Activated naive CD4-positive, alpha-beta T cell treated with anti-CD3 and anti-CD28 coated beads, Interleukin-2, amount 50 U/mL, for 24 hours (primary cell): Measurements from ENCODE around the gene RNF133.

ENCODE experiments used
- H3K27ac Mint-ChIP-seq: one replicate; pipeline ENCODE4 v1.8.0; 2021; ENCODE audit warnings: mild to moderate bottlenecking, mixed read lengths
- H3K27me3 Mint-ChIP-seq: one replicate; pipeline ENCODE4 v1.8.0; 2021; ENCODE audit warnings: mixed read lengths
- H3K36me3 Mint-ChIP-seq: one replicate; pipeline ENCODE4 v1.8.0; 2021; ENCODE audit warnings: mixed read lengths
- H3K4me1 Mint-ChIP-seq: one replicate; pipeline ENCODE4 v1.8.0; 2021; ENCODE audit warnings: mixed read lengths
- H3K4me3 Mint-ChIP-seq: one replicate; pipeline ENCODE4 v1.8.0; 2021; ENCODE audit warnings: mild to moderate bottlenecking, mixed read lengths
- H3K9me3 Mint-ChIP-seq: one replicate; pipeline ENCODE4 v1.8.0; 2021; ENCODE audit warnings: mixed read lengths

Gene RNF133, protein sequence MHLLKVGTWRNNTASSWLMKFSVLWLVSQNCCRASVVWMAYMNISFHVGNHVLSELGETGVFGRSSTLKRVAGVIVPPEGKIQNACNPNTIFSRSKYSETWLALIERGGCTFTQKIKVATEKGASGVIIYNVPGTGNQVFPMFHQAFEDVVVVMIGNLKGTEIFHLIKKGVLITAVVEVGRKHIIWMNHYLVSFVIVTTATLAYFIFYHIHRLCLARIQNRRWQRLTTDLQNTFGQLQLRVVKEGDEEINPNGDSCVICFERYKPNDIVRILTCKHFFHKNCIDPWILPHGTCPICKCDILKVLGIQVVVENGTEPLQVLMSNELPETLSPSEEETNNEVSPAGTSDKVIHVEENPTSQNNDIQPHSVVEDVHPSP

DNA sequence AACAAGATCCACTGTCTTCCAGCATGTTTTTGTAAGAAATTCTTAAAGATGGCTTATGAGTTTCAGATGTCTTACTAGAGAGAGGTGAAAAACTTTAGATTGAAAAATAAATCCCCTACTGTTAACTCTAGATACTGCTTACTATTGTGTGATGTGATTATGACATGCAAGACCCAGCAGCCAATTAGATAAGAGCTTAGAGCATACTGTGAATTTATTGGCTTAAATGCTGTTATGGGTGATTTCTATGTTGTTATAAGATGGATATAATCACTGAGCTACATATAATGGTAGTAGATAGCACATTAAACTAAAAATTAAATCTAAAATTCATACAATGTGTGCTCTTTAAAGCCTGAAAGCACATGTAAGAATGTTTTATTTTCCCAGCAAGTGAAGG is at the start of gene RNF133:
TSS of gene RNF133 (minus strand) at position 101 of the 400 bp plus-strand sequence. CDS start 199 bp downstream, outside the sequence.
- Mint-ChIP-seq H3K27me3 (no peaks in the 10 kb centered on the region), H3K9me3 (no peaks in the 10 kb centered on the region), H3K27ac (no peak within 1 kb of the TSS), H3K36me3 (no peaks in the 10 kb centered on the region), H3K4me1 (no peaks in the 10 kb centered on the region), H3K4me3 (no peak within 1 kb of the TSS)

DNA sequence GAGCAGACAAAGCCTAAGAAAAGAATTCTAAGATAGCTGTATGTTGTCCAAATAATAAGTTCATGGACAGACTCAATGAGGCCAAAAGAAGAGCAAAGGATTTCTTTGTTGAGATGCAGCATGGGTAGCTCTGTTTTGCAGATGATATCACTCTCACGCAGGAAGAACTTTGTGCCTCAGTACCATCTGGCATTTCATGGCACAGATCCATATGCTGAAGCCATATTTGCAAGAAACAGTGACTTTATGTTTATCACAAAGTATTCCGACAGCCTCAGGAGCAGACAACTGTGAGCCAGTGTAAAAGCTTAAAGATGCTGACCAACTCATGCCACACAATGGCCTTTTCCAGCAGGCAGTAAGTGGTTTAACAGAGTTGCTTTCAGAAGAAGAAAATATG is 49.3 kb upstream of the RNF133 start:
- no peaks in the 10 kb centered on the region for H3K27me3 Mint-ChIP-seq
- H3K4me3 Mint-ChIP-seq = no peak overlapping the region
- H3K36me3 Mint-ChIP-seq = no peaks in the 10 kb centered on the region
- H3K9me3 Mint-ChIP-seq = no peaks in the 10 kb centered on the region
- H3K4me1 Mint-ChIP-seq = no peaks in the 10 kb centered on the region
- H3K27ac Mint-ChIP-seq = no peak overlapping the region

DNA sequence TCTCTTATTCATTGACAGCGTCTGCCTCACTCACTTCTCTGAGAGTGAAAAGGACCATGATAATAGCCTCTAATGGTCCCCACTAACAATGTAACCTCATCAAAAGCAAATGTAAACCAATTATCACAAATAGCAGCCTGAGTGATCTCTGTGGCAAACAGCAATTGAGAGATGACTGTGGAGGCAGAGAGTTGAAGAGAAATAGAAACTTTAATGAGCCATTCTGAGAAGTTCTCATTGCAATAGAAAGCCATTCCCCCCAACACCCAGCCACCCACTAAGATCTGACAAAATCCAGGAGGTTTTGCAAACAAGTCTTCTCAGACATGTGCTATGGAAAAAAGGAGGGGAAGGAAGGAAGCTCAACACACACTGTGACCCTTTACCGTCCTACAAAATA is 48.0 kb upstream of the RNF133 start:
- no peak overlapping the region for H3K4me3 Mint-ChIP-seq
- no peaks in the 10 kb centered on the region for H3K36me3 Mint-ChIP-seq
- H3K27me3 Mint-ChIP-seq = no peaks in the 10 kb centered on the region
- H3K9me3 Mint-ChIP-seq = no peaks in the 10 kb centered on the region
- no peak overlapping the region for H3K27ac Mint-ChIP-seq
- H3K4me1 Mint-ChIP-seq = no peaks in the 10 kb centered on the region

DNA sequence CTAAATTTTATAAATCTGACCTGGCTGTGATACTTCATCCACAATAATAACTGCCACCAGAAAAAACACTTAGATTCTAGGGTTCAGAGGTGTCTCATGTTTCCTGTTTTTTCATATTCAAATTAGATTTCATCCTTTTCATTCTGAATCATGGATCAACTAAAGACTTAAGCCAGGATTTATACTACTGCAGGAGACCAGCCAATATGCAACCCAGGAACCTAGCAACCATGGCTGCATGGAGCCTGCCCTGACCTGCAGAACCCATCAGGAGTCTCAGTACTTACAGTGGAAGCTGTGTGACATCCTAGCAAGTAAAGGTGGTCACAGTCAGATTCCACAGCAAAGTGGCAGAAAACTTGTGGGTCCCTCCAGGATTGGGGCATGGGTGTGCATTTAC is 44.3 kb upstream of the RNF133 start:
- Mint-ChIP-seq H3K27me3 (no peaks in the 10 kb centered on the region), H3K27ac (no peak overlapping the region), H3K36me3 (no peaks in the 10 kb centered on the region), H3K4me1 (no peaks in the 10 kb centered on the region), H3K9me3 (peaks cover 6% of the 10 kb centered on the region), H3K4me3 (no peak overlapping the region)

DNA sequence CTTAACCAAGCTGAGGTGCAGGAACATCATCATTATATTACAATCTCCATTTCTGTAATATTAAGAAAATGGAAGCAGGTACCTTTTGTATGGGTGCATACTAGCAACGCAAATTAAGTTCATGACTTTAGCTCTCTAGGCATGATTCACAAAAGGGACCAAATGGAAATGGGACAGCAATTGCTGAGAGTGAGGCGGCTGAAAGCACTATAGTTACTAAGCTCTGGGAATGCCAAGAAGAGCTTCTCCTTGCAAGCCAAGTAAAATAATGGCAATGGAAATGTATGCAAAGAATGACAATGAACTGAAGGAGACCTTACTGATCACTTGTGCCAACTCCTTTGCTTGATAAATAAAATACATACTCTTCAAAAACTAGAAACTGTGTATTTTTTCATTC is 40.0 kb upstream of the RNF133 start:
- no peak overlapping the region for H3K4me3 Mint-ChIP-seq
- H3K9me3 Mint-ChIP-seq = peaks cover 6% of the 10 kb centered on the region
- H3K36me3 Mint-ChIP-seq = no peaks in the 10 kb centered on the region
- H3K4me1 Mint-ChIP-seq = no peaks in the 10 kb centered on the region
- H3K27me3 Mint-ChIP-seq = no peaks in the 10 kb centered on the region
- no peak overlapping the region for H3K27ac Mint-ChIP-seq

DNA sequence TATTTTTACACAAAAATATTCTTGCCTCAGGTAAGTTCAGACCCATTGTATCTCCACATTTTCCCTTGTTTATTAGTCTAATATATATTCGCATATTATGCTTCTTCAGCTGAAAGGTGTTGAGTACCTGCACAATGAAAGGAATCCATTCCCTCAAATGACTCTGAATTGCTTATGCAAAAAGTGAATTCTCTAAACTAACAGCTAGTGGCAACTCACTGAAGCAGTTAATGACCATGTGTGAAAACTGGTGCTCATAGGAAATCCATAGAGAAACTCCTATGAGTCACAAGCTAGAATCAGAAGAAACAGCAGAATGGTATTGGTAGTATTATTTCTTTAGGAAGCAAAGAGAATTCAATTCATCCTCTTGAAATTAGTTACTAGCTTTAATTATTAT is 37.3 kb upstream of the RNF133 start:
- no peaks in the 10 kb centered on the region for H3K27me3 Mint-ChIP-seq
- peaks cover 6% of the 10 kb centered on the region for H3K9me3 Mint-ChIP-seq
- no peaks in the 10 kb centered on the region for H3K4me1 Mint-ChIP-seq
- H3K27ac Mint-ChIP-seq = no peak overlapping the region
- no peaks in the 10 kb centered on the region for H3K36me3 Mint-ChIP-seq
- no peak overlapping the region for H3K4me3 Mint-ChIP-seq

DNA sequence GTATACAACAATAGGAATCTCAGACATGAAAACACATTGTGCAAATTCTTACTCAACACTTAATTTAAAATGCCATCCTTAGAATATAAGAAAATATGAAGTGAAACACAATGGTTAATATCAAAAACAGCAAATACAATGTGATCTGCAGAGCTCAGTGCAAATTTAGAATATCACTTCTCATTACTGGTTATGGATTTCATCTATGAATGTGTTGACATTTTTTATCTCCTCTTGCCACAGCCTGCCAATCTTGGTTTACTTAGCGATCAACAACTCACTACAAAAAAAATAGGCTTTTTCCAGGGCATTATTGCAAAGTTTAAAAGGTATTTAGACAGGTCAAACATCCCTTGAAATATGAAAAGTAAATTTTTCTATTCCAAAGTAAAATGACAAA is 28.8 kb upstream of the RNF133 start:
- Mint-ChIP-seq H3K4me3 (no peak overlapping the region), H3K9me3 (no peaks in the 10 kb centered on the region), H3K27ac (no peak overlapping the region), H3K27me3 (no peaks in the 10 kb centered on the region), H3K4me1 (no peaks in the 10 kb centered on the region), H3K36me3 (no peaks in the 10 kb centered on the region)

DNA sequence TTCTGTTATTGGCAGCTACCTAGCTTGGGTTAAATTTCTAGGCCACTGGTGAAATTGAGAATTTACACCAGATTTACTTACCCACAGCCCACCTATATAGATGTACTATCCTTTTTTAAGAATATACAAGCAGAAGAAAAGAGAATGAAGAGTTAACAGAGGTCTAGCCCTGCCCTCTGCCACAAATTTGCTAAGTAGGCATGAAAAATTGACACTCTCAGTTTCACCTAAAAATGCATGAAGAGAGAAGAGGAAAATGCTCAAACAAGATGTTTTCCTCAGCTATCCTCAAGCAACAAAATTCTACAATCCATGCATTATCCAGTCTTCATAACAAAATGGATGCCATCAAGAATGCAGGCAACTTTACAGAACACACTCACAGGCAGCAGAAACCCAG is 28.4 kb upstream of the RNF133 start:
- no peaks in the 10 kb centered on the region for H3K36me3 Mint-ChIP-seq
- no peaks in the 10 kb centered on the region for H3K27me3 Mint-ChIP-seq
- no peaks in the 10 kb centered on the region for H3K4me1 Mint-ChIP-seq
- H3K9me3 Mint-ChIP-seq = no peaks in the 10 kb centered on the region
- H3K27ac Mint-ChIP-seq = no peak overlapping the region
- H3K4me3 Mint-ChIP-seq = no peak overlapping the region

DNA sequence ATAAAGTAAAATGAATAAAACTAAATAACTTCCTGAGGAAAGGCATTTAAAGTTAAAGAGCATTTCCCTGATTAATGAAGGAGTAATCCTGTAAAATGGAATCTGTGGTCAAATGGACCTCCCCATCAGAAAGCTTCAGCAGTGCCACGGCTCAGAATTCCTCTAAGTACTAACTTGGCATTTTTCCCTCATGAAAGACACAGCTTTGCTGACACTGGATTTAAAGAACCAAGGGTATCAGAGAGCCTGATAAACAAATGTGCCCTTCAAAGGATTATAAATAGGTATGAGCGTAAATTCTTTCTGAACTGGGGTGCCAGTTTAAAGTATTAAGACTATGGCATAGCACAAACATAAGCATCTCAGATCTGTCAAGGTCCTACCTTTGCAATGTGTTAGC is 28.0 kb upstream of the RNF133 start:
- Mint-ChIP-seq H3K36me3 (no peaks in the 10 kb centered on the region), H3K27me3 (no peaks in the 10 kb centered on the region), H3K4me3 (no peak overlapping the region), H3K9me3 (no peaks in the 10 kb centered on the region), H3K27ac (no peak overlapping the region), H3K4me1 (no peaks in the 10 kb centered on the region)

DNA sequence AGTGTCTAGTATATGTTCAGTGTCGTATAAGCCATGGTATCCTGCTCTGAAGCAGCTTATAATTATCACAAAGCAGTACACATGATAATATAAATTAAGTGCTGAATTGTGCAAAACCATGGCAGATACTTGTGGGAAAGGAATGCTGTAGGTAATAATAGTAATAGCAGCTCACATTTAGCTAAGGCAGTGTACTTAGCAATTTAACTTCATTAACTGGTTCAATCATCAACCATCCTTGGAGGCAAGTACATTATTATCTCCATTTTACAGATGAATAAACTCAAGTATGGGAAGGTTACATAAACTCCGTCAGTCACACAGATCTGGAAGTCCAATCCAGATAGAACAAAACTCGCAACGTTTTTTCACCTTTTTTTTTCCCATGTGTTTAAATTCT is 25.4 kb upstream of the RNF133 start:
- Mint-ChIP-seq H3K27ac (no peak overlapping the region), H3K9me3 (no peaks in the 10 kb centered on the region), H3K4me1 (no peaks in the 10 kb centered on the region), H3K4me3 (no peak overlapping the region), H3K36me3 (no peaks in the 10 kb centered on the region), H3K27me3 (no peaks in the 10 kb centered on the region)

DNA sequence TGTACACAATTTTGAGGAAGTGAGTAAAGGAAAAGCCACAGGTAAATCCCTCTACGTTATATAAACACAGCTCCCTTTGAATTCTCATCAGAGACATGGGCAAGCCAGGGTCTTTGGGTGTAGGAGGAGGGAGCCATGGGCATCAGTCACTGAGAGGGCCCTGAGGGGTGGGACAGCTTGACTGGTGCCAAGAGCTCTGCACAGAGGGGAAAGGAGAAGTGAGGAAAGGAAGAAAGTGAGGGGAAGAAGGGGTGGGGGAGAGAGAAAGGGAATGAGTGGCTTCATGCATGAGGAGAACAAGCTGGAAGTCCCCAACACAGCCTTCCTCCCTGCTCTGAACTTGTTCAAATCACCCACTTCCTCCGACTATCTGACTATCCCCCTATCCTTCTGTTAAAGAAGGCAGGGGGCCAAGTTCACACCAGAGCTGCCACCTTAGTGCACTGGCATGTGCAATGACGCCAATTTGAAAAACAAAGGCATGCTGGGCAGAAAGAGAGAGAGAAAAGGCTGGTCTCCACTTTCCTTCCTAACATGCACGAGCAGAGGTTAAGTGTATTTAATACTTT is 20.2 kb upstream of the RNF133 start:
- H3K9me3 Mint-ChIP-seq = no peaks in the 10 kb centered on the region
- no peaks in the 10 kb centered on the region for H3K36me3 Mint-ChIP-seq
- no peak overlapping the region for H3K4me3 Mint-ChIP-seq
- no peaks in the 10 kb centered on the region for H3K27me3 Mint-ChIP-seq
- H3K27ac Mint-ChIP-seq = no peak overlapping the region
- no peaks in the 10 kb centered on the region for H3K4me1 Mint-ChIP-seq

DNA sequence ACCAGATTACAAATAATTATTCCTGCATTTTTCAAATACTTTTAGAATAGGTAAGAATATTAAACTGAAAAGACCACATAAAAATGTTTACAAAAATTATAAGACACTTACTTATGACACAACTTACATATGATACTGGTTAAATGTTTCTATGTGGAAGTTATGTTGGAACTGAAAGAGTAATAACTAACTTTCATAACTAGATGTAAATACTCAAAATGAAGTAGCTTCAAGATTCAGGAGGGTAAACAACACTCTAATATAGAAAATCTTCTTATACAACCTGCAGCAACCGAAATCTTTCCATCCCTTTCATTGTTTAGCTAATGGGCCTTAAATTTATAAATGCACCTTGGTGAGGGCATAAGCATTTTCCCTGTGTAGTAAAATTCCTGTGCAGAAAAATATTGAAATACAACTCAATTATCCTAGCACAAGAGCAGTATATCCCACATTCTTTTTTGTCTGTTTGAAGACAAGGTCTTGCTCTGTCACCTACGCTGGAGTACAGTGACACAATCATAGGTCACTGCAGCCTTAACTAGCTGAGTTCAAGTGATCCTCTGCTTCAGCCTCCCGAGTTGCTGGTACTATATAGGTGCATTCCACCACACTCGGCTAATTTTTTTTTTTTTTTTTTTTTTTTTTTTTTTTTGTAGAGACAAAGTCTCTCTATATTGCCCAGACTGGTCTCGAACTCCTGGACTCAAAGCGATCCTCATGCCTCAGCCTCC is 18.6 kb upstream of the RNF133 start:
- Mint-ChIP-seq H3K4me1 (no peaks in the 10 kb centered on the region), H3K9me3 (no peaks in the 10 kb centered on the region), H3K27me3 (no peaks in the 10 kb centered on the region), H3K27ac (no peak overlapping the region), H3K4me3 (no peak overlapping the region), H3K36me3 (no peaks in the 10 kb centered on the region)

DNA sequence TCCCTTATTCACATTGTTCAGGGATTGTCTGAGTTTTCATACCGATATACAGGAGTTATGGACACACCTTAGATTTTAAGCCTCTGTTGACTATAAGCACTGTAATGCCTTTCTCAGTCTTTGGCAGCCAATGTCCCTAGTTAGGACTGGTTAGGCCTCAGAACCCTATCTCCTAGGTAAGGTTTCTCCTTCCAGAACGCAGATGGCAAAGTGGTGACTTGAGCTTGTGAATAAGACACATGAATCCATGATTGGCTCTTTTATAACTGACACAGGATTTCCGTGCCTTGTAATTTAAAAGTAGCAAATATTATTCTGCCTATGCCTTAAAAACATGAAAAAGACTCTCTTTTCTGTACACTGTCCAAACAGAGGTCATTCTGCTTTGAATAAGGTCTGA is 16.3 kb upstream of the RNF133 start:
- Mint-ChIP-seq H3K9me3 (no peaks in the 10 kb centered on the region), H3K27me3 (no peaks in the 10 kb centered on the region), H3K4me3 (no peak overlapping the region), H3K36me3 (no peaks in the 10 kb centered on the region), H3K27ac (no peak overlapping the region), H3K4me1 (no peaks in the 10 kb centered on the region)

DNA sequence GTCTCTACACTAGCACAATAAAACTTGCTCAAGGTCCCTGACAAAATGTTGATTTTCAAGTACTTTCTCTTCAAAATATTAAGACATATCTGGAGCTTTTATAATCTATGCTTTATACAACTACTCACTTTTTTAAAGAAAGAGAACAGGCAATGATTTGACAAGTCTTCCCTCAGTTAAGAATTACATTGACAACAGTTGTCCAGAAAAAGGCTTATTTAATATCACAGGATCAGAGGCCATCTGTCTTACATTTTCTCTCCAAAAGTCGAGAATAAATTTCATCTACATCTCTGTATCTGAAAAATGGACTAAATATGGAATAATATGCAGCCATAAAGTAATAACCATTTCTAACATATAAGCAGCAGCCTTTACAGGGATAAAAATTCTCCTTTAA is 12.0 kb upstream of the RNF133 start:
- Mint-ChIP-seq H3K9me3 (peaks cover 4% of the 10 kb centered on the region), H3K27ac (no peak overlapping the region), H3K4me1 (no peaks in the 10 kb centered on the region), H3K4me3 (no peak overlapping the region), H3K27me3 (no peaks in the 10 kb centered on the region), H3K36me3 (no peaks in the 10 kb centered on the region)

DNA sequence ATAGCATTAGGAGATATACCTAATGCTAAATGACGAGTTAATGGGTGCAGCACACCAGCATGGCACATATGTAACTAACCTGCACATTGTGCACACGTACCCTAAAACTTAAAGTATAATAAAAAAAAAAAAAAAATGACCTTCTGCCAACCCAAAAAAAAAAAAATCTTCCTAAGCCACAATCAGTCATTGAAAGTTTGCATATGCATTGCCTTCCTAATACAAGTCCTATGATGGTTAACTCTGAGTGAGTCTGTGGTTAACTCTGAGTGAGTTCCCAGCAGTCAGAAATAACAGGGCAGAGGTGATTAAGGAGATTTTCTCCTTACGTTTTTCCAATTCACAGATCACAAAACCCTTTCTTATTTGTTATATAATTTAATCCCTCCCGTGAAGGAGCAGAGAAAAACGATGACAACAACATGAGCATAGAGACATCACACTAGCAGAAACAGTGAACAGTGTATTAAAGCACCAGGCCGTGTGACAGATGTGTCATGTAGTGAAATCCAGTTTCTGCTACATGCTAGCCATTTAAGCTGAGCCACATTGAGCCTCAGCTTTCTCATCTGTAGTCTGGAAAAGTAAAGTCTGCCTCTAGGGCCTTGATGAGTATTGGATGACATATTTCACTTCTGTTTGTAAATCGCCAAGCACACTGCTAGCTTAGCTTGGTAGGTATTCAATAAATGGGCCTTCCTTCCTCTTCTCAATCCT is 11.2 kb upstream of the RNF133 start:
- Mint-ChIP-seq H3K4me3 (no peak overlapping the region), H3K27ac (no peak overlapping the region), H3K4me1 (no peaks in the 10 kb centered on the region), H3K27me3 (no peaks in the 10 kb centered on the region), H3K9me3 (peaks cover 4% of the 10 kb centered on the region), H3K36me3 (no peaks in the 10 kb centered on the region)

DNA sequence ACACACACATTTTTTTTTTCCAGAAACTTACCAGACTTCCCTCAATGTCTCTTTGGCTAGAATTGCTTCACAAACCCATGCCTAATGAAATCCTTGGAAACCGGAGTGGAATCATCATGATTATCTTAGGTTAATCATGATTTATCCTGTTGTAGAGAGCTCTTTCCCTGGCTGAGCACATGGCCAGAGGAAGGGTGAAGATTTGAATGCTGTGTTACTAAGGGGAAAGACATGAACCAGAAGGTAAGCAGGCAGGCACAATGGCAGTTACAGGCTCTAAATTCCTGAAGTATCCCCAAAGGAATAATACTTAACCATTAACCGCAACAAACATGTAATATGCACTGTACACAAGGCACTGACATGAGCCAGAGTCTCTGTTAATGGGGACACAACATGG is 7.9 kb upstream of the RNF133 start:
- no peaks in the 10 kb centered on the region for H3K36me3 Mint-ChIP-seq
- no peaks in the 10 kb centered on the region for H3K4me1 Mint-ChIP-seq
- H3K4me3 Mint-ChIP-seq = no peak overlapping the region
- H3K9me3 Mint-ChIP-seq = peaks cover 4% of the 10 kb centered on the region
- no peak overlapping the region for H3K27ac Mint-ChIP-seq
- no peaks in the 10 kb centered on the region for H3K27me3 Mint-ChIP-seq
